Ecto neural progenitor cell (in vitro differentiated cells): Measurements from ENCODE around the gene OSGEPL1.
"Not testable (repeated sequence)": the region's sequence is repeated elsewhere in the genome, so short reads cannot be mapped to it uniquely, and the experiment has no call there.

Source experiments
- DNase-seq: peaks from one replicate; pipeline ENCODE4 v3.0.0-alpha.2; 2018; ENCODE audit warnings: low spot score

OSGEPL1 gene

GRCh38 chr2:189751080-189751658, 11.4 kb downstream of the OSGEPL1 start:
- DNase-seq = no peak

GRCh38 chr2:189729430-189729829, 33.2 kb downstream of the OSGEPL1 start:
- no peak for DNase-seq

- no peak for DNase-seq
Measured at GRCh38 chr2:189726849-189727248, 35.7 kb downstream of the OSGEPL1 start.

GRCh38 chr2:189726271-189726670, 36.3 kb downstream of the OSGEPL1 start:
- no peak for DNase-seq

GRCh38 chr2:189723192-189723591, 39.4 kb downstream of the OSGEPL1 start:
- DNase-seq = no peak

GRCh38 chr2:189719571-189719970, 43.0 kb downstream of the OSGEPL1 start:
- DNase-seq = no peak

GRCh38 chr2:189717593-189717992, 45.0 kb downstream of the OSGEPL1 start:
- not testable (repeated sequence) for DNase-seq

GRCh38 chr2:189709501-189710221, 52.9 kb downstream of the OSGEPL1 start:
- no peak for DNase-seq

GRCh38 chr2:189702071-189702470, 60.5 kb downstream of the OSGEPL1 start:
- DNase-seq = no peak

GRCh38 chr2:189700681-189701080, 61.9 kb downstream of the OSGEPL1 start:
- DNase-seq = no peak

- DNase-seq = no peak
Measured at GRCh38 chr2:189698020-189698887, 64.3 kb downstream of the OSGEPL1 start.
